ENCODE measurements around the gene AGAP1. TPM values are rescaled to one million over a fixed set of nuclear protein-coding genes. Genes with fewer than 3 reads are reported as not detected.

AGAP1 gene
- total RNA-seq, 4 donors from 2014 or later, result 7.2 to 19.6 (median 15.2) TPM

GRCh38 chr2:236038096-236038495, 544.3 kb downstream of the AGAP1 start:
- peaks cover 0 to 44% (median 0%) of the 10 kb centered on the region in 3 donors for H3K36me3 ChIP-seq
- no peak overlapping the region for H3K4me3 ChIP-seq
- 82% methylated on average over 7 of the region's 7 CpGs for WGBS, 2 donors
- H3K4me1 ChIP-seq, result peaks cover 0 to 21% (median 0%) of the 10 kb centered on the region in 3 donors
- TF ChIP-seq POLR2A (IDR thresholded peaks at IDR 0.05), result no peak
- no peak for TF ChIP-seq CTCF (IDR thresholded peaks at IDR 0.05)
- H3K27ac ChIP-seq, result no peak overlapping the region
- no peaks in the 10 kb centered on the region for H3K9me3 ChIP-seq
- DNase-seq, result no peak
- no peaks in the 10 kb centered on the region for H3K27me3 ChIP-seq
- intact Hi-C loops (cut with DNase I), result no loop called here

- no peaks in the 10 kb centered on the region for H3K9me3 ChIP-seq
- no peak overlapping the region for H3K4me3 ChIP-seq
- no peak overlapping the region for H3K27ac ChIP-seq
- peaks cover 0 to 48% (median 0%) of the 10 kb centered on the region in 3 donors for H3K36me3 ChIP-seq
- intact Hi-C loops (cut with DNase I), result no loop called here
- 48 to 51% methylated on average over 9 to 13 of the region's 21 CpGs for WGBS, 2 donors
- DNase-seq, result no peak
- peaks cover 0 to 27% (median 0%) of the 10 kb centered on the region in 3 donors for H3K4me1 ChIP-seq
- peak in 1 of 6 experiments; percentile 7 for TF ChIP-seq CTCF (IDR thresholded peaks at IDR 0.05)
- no peak for TF ChIP-seq POLR2A (IDR thresholded peaks at IDR 0.05)
- H3K27me3 ChIP-seq, result no peaks in the 10 kb centered on the region
Measured at GRCh38 chr2:236040600-236041328, 546.9 kb downstream of the AGAP1 start.

- intact Hi-C loops (cut with DNase I), result no loop called here
- no peak overlapping the region for H3K4me3 ChIP-seq
- 77 to 80% methylated on average over 1 to 8 of the region's 8 CpGs for WGBS, 2 donors
- DNase-seq, result no peak
- H3K9me3 ChIP-seq, result no peaks in the 10 kb centered on the region
- no peaks in the 10 kb centered on the region for H3K27me3 ChIP-seq
- H3K36me3 ChIP-seq, result peaks cover 0 to 44% (median 0%) of the 10 kb centered on the region in 3 donors
- H3K27ac ChIP-seq, result no peak overlapping the region
- H3K4me1 ChIP-seq, result peaks cover 0 to 28% (median 0%) of the 10 kb centered on the region in 3 donors
- TF ChIP-seq CTCF (IDR thresholded peaks at IDR 0.05) (no peak), POLR2A (IDR thresholded peaks at IDR 0.05) (no peak)
Measured at GRCh38 chr2:236041616-236042015, 547.8 kb downstream of the AGAP1 start.

GRCh38 chr2:236042087-236042486, 548.2 kb downstream of the AGAP1 start:
- Histone ChIP-seq H3K9me3 (no peaks in the 10 kb centered on the region), H3K36me3 (peaks cover 0 to 40% (median 0%) of the 10 kb centered on the region in 3 donors), H3K27ac (no peak overlapping the region), H3K4me3 (no peak overlapping the region), H3K4me1 (peaks cover 0 to 28% (median 0%) of the 10 kb centered on the region in 3 donors), H3K27me3 (no peaks in the 10 kb centered on the region)
- intact Hi-C loops (cut with DNase I), result no loop called here
- no peak for DNase-seq
- 87 to 95% methylated on average over 5 to 6 of the region's 6 CpGs for WGBS, 2 donors
- no peak for TF ChIP-seq POLR2A (IDR thresholded peaks at IDR 0.05)
- TF ChIP-seq CTCF (IDR thresholded peaks at IDR 0.05), result no peak

GRCh38 chr2:236044191-236044590, 550.3 kb downstream of the AGAP1 start:
- H3K4me3 ChIP-seq, result no peak overlapping the region
- DNase-seq, result no peak
- peaks cover 0 to 36% (median 0%) of the 10 kb centered on the region in 3 donors for H3K4me1 ChIP-seq
- H3K27ac ChIP-seq, result no peak overlapping the region
- H3K27me3 ChIP-seq, result no peaks in the 10 kb centered on the region
- no peak for TF ChIP-seq CTCF (IDR thresholded peaks at IDR 0.05)
- intact Hi-C loops (cut with DNase I), result no loop called here
- 90 to 100% methylated on average over 4 to 5 of the region's 6 CpGs for WGBS, 2 donors
- H3K36me3 ChIP-seq, result peaks cover 0 to 41% (median 0%) of the 10 kb centered on the region in 3 donors
- H3K9me3 ChIP-seq, result no peaks in the 10 kb centered on the region
